GM23338 (cell line): Measurements from ENCODE around the gene OOEP. TPM values are rescaled to one million over a fixed set of nuclear protein-coding genes. Genes with fewer than 3 reads are reported as not detected.

Source experiments
- ATAC-seq: fragments of 200-7000 bp; cut with Tn5 transposase; 3 replicates; pipeline ENCODE4 v1.9.1; 2020
- DNase-seq: peaks from one replicate; pipeline ENCODE4 v3.0.0-alpha.2; 2015; ENCODE audit warnings: low spot score
- H2AFZ ChIP-seq: fragments of 200-600 bp; sonication (generic); 2 replicates; pipeline ENCODE4 v1.8.0; 2016; ENCODE audit warnings: antibody characterized with exemption, mild to moderate bottlenecking, moderate library complexity
- H3F3A ChIP-seq: fragments of 200-600 bp; sonication (generic); replicated peaks from 2 replicates; pipeline ENCODE4 v1.8.0; 2017; ENCODE audit warnings: antibody characterized with exemption, mixed run types, low read depth
- H3K27ac ChIP-seq: fragments of 200-600 bp; sonication (generic); 2 replicates; pipeline ENCODE4 v1.6.1; 2016; ENCODE audit warnings: low read depth
- H3K27me3 ChIP-seq: fragments of 200-600 bp; sonication (generic); 2 replicates; pipeline ENCODE4 v1.8.0; 2016; ENCODE audit warnings: mild to moderate bottlenecking, mixed run types, moderate library complexity; ENCODE audit not compliant: insufficient read depth
- H3K36me3 ChIP-seq: fragments of 200-600 bp; sonication (generic); 2 replicates; pipeline ENCODE4 v1.8.0; 2016; ENCODE audit warnings: mild to moderate bottlenecking; ENCODE audit not compliant: insufficient read depth
- H3K4me1 ChIP-seq: fragments of 200-600 bp; sonication (generic); 2 replicates; pipeline ENCODE4 v1.8.0; 2016; ENCODE audit warnings: mild to moderate bottlenecking, moderate library complexity; ENCODE audit not compliant: insufficient read depth
- H3K4me2 ChIP-seq: fragments of 200-600 bp; sonication (generic); 2 replicates; pipeline ENCODE4 v1.7.1; 2017; ENCODE audit warnings: mixed run types
- H3K4me3 ChIP-seq: fragments of 200-600 bp; sonication (generic); 2 replicates; pipeline ENCODE4 v1.6.1; 2016; ENCODE audit warnings: mixed run types
- H3K79me2 ChIP-seq: fragments of 200-600 bp; sonication (generic); replicated peaks from 2 replicates; pipeline ENCODE4 v1.8.0; 2017; ENCODE audit warnings: mild to moderate bottlenecking; ENCODE audit not compliant: insufficient read depth
- H3K9me2 ChIP-seq: fragments of 200-600 bp; sonication (generic); 2 replicates; pipeline ENCODE4 v1.8.0; 2017; ENCODE audit not compliant: insufficient read depth
- H4K20me1 ChIP-seq: fragments of 200-600 bp; sonication (generic); replicated peaks from 2 replicates; pipeline ENCODE4 v1.8.0; 2017; ENCODE audit warnings: mild to moderate bottlenecking; ENCODE audit not compliant: insufficient read depth
- H3K27ac Mint-ChIP-seq: 2 replicates; pipeline ENCODE4 v1.8.0; 2020; ENCODE audit warnings: inconsistent platforms, mild to moderate bottlenecking, moderate library complexity, mixed read lengths
- H3K27me3 Mint-ChIP-seq: 3 replicates; pipeline ENCODE4 v1.8.0; 2022; ENCODE audit warnings: low read depth, mild to moderate bottlenecking, moderate library complexity, mixed read lengths, inconsistent platforms; ENCODE audit not compliant: insufficient read depth, poor library complexity
- H3K36me3 Mint-ChIP-seq: 3 replicates; pipeline ENCODE4 v1.8.0; 2021; ENCODE audit warnings: low read depth, mild to moderate bottlenecking, inconsistent platforms, moderate library complexity, mixed read lengths
- H3K4me1 Mint-ChIP-seq: 3 replicates; pipeline ENCODE4 v1.8.0; 2020; ENCODE audit warnings: mild to moderate bottlenecking, inconsistent platforms, mixed read lengths
- H3K4me3 Mint-ChIP-seq: 3 replicates; pipeline ENCODE4 v1.8.0; 2021; ENCODE audit warnings: moderate library complexity, mild to moderate bottlenecking, inconsistent platforms, mixed read lengths
- H3K9me3 Mint-ChIP-seq: 3 replicates; pipeline ENCODE4 v1.8.0; 2020; ENCODE audit warnings: moderate library complexity, mild to moderate bottlenecking, inconsistent platforms, mixed read lengths
- CREB1 ChIP-seq: fragments of 250-450 bp; sonication (Bioruptor Pico); IDR thresholded peaks from 2 replicates; pipeline ENCODE4 v1.5.0; 2020; ENCODE audit warnings: low read depth, mild to moderate bottlenecking, moderate library complexity
- EZH2 ChIP-seq: fragments of 200-600 bp; sonication (generic); IDR thresholded peaks from one replicate; pipeline ENCODE4 v1.8.0; 2017; ENCODE audit warnings: antibody characterized with exemption, mild to moderate bottlenecking, low read depth; ENCODE audit not compliant: unreplicated experiment
- EZH2phosphoT487 ChIP-seq: fragments of 200-600 bp; sonication (generic); IDR thresholded peaks from one replicate; pipeline ENCODE4 v1.8.1; 2018; ENCODE audit warnings: antibody characterized with exemption; ENCODE audit not compliant: unreplicated experiment
- JUNB ChIP-seq: IDR thresholded peaks from one replicate; pipeline ENCODE4 v1.6.1; 2016; ENCODE audit warnings: antibody characterized with exemption; ENCODE audit not compliant: unreplicated experiment
- POLR2AphosphoS5 ChIP-seq: IDR thresholded peaks from 2 replicates; pipeline ENCODE4 v1.6.1; 2016; ENCODE audit warnings: antibody characterized with exemption, low read depth
- STAT1 ChIP-seq: IDR thresholded peaks from one replicate; pipeline ENCODE4 v1.6.1; 2016; ENCODE audit warnings: antibody characterized with exemption; ENCODE audit not compliant: unreplicated experiment
- ZNF114 ChIP-seq: fragments of 250-450 bp; sonication (Bioruptor Pico); IDR thresholded peaks from 2 replicates; pipeline ENCODE4 v1.5.0; 2020; ENCODE audit warnings: mild to moderate bottlenecking, moderate library complexity
- ZNF331 ChIP-seq: fragments of 250-450 bp; sonication (Bioruptor Pico); IDR thresholded peaks from 2 replicates; pipeline ENCODE4 v1.5.0; 2020; ENCODE audit warnings: low read depth, mild to moderate bottlenecking, moderate library complexity
- polyA plus RNA-seq: library from polyadenylated mRNA; unstranded; fragments of >200 nt; fragmentation: Nextera tagmentation; extraction: Ambion mirVana; gene quantifications from 2 replicates; pipeline ENCODE4 v1.2.1, GENCODE V29; 2016
- total RNA-seq: library from RNA; depleted of rRNA; stranded (reverse); fragments of >200 nt; shearing (Covaris generic); gene quantifications from 2 replicates; pipeline ENCODE4 v1.2.3, GENCODE V29; 2014
- TF ChIP-seq, protein P1 (sequence below): IDR thresholded peaks from 2 replicates; pipeline ENCODE4 v1.6.1; 2016; ENCODE audit warnings: antibody characterized with exemption
- TF ChIP-seq, protein P2 (sequence below): IDR thresholded peaks from one replicate; pipeline ENCODE4 v1.6.1; 2018; ENCODE audit warnings: antibody characterized with exemption; ENCODE audit not compliant: unreplicated experiment
- TF ChIP-seq, protein P3 (sequence below): fragments of 250-450 bp; sonication (Bioruptor Pico); IDR thresholded peaks from 2 replicates; pipeline ENCODE4 v1.5.0; 2020; ENCODE audit warnings: mild to moderate bottlenecking, moderate library complexity

The OOEP gene
- total and polyA plus RNA-seq, 2 experiments from 2014 or later = 0.73 TPM; not detected in 1

- no peaks in the 10 kb centered on the region for H3K9me2 ChIP-seq
- no peak overlapping the region for H3K4me3 ChIP-seq
- no peaks in the 10 kb centered on the region for H3F3A ChIP-seq
- Mint-ChIP-seq H3K27ac (no peak overlapping the region), H3K4me1 (0 out of 3 replicates have a peak, but pooled peaks cover 3% of the 10 kb centered on the region), H3K27me3 (no peaks in the 10 kb centered on the region), H3K36me3 (no peaks in the 10 kb centered on the region), H3K9me3 (no peaks in the 10 kb centered on the region), H3K4me3 (no peak overlapping the region)
- no peak for TF ChIP-seq CREB1 (CRISPR knock-in tag)
- TF ChIP-seq, protein P1, sequence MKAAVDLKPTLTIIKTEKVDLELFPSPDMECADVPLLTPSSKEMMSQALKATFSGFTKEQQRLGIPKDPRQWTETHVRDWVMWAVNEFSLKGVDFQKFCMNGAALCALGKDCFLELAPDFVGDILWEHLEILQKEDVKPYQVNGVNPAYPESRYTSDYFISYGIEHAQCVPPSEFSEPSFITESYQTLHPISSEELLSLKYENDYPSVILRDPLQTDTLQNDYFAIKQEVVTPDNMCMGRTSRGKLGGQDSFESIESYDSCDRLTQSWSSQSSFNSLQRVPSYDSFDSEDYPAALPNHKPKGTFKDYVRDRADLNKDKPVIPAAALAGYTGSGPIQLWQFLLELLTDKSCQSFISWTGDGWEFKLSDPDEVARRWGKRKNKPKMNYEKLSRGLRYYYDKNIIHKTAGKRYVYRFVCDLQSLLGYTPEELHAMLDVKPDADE = no peak
- TF ChIP-seq, protein P2, sequence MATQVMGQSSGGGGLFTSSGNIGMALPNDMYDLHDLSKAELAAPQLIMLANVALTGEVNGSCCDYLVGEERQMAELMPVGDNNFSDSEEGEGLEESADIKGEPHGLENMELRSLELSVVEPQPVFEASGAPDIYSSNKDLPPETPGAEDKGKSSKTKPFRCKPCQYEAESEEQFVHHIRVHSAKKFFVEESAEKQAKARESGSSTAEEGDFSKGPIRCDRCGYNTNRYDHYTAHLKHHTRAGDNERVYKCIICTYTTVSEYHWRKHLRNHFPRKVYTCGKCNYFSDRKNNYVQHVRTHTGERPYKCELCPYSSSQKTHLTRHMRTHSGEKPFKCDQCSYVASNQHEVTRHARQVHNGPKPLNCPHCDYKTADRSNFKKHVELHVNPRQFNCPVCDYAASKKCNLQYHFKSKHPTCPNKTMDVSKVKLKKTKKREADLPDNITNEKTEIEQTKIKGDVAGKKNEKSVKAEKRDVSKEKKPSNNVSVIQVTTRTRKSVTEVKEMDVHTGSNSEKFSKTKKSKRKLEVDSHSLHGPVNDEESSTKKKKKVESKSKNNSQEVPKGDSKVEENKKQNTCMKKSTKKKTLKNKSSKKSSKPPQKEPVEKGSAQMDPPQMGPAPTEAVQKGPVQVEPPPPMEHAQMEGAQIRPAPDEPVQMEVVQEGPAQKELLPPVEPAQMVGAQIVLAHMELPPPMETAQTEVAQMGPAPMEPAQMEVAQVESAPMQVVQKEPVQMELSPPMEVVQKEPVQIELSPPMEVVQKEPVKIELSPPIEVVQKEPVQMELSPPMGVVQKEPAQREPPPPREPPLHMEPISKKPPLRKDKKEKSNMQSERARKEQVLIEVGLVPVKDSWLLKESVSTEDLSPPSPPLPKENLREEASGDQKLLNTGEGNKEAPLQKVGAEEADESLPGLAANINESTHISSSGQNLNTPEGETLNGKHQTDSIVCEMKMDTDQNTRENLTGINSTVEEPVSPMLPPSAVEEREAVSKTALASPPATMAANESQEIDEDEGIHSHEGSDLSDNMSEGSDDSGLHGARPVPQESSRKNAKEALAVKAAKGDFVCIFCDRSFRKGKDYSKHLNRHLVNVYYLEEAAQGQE = no peak
- no peaks in the 10 kb centered on the region for H4K20me1 ChIP-seq
- H3K27ac ChIP-seq = no peak overlapping the region
- ATAC-seq (no peak), DNase-seq (no peak)
- no peaks in the 10 kb centered on the region for H3K27me3 ChIP-seq
- peak overlapping the region; percentile 48; the same call in 1 of the 2 replicates for H2AFZ ChIP-seq
- peaks cover 5% of the 10 kb centered on the region; the same call in 1 of the 2 replicates for H3K4me1 ChIP-seq
- H3K36me3 ChIP-seq = no peaks in the 10 kb centered on the region
- no peaks in the 10 kb centered on the region for H3K79me2 ChIP-seq
- H3K4me2 ChIP-seq = no peak overlapping the region
Observed at GRCh38 chr6:73328790-73329189, 40.9 kb downstream of the OOEP start.

GRCh38 chr6:73325656-73326055 lies 44.0 kb downstream of the OOEP start:
- Mint-ChIP-seq H3K27ac (no peak overlapping the region), H3K9me3 (peaks cover 4% of the 10 kb centered on the region; the same call in 2 of the 3 replicates)
- TF ChIP-seq POLR2AphosphoS5 (no peak), ZNF114 (CRISPR knock-in tag) (no peak), EZH2phosphoT487 (no peak), STAT1 (no peak), EZH2 (no peak), JUNB (no peak), ZNF331 (no peak)
- TF ChIP-seq, protein P3, sequence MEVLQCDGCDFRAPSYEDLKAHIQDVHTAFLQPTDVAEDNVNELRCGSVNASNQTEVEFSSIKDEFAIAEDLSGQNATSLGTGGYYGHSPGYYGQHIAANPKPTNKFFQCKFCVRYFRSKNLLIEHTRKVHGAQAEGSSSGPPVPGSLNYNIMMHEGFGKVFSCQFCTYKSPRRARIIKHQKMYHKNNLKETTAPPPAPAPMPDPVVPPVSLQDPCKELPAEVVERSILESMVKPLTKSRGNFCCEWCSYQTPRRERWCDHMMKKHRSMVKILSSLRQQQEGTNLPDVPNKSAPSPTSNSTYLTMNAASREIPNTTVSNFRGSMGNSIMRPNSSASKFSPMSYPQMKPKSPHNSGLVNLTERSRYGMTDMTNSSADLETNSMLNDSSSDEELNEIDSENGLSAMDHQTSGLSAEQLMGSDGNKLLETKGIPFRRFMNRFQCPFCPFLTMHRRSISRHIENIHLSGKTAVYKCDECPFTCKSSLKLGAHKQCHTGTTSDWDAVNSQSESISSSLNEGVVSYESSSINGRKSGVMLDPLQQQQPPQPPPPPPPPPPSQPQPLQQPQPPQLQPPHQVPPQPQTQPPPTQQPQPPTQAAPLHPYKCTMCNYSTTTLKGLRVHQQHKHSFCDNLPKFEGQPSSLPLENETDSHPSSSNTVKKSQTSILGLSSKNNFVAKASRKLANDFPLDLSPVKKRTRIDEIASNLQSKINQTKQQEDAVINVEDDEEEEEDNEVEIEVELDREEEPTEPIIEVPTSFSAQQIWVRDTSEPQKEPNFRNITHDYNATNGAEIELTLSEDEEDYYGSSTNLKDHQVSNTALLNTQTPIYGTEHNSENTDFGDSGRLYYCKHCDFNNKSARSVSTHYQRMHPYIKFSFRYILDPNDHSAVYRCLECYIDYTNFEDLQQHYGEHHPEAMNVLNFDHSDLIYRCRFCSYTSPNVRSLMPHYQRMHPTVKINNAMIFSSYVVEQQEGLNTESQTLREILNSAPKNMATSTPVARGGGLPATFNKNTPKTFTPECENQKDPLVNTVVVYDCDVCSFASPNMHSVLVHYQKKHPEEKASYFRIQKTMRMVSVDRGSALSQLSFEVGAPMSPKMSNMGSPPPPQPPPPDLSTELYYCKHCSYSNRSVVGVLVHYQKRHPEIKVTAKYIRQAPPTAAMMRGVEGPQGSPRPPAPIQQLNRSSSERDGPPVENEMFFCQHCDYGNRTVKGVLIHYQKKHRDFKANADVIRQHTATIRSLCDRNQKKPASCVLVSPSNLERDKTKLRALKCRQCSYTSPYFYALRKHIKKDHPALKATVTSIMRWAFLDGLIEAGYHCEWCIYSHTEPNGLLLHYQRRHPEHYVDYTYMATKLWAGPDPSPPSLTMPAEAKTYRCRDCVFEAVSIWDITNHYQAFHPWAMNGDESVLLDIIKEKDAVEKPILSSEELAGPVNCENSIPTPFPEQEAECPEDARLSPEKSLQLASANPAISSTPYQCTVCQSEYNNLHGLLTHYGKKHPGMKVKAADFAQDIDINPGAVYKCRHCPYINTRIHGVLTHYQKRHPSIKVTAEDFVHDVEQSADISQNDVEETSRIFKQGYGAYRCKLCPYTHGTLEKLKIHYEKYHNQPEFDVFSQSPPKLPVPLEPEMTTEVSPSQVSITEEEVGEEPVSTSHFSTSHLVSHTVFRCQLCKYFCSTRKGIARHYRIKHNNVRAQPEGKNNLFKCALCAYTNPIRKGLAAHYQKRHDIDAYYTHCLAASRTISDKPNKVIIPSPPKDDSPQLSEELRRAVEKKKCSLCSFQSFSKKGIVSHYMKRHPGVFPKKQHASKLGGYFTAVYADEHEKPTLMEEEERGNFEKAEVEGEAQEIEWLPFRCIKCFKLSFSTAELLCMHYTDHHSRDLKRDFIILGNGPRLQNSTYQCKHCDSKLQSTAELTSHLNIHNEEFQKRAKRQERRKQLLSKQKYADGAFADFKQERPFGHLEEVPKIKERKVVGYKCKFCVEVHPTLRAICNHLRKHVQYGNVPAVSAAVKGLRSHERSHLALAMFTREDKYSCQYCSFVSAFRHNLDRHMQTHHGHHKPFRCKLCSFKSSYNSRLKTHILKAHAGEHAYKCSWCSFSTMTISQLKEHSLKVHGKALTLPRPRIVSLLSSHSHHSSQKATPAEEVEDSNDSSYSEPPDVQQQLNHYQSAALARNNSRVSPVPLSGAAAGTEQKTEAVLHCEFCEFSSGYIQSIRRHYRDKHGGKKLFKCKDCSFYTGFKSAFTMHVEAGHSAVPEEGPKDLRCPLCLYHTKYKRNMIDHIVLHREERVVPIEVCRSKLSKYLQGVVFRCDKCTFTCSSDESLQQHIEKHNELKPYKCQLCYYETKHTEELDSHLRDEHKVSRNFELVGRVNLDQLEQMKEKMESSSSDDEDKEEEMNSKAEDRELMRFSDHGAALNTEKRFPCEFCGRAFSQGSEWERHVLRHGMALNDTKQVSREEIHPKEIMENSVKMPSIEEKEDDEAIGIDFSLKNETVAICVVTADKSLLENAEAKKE (CRISPR knock-in tag) = no peak

More at GRCh38 chr6:73325656-73326055, 44.0 kb downstream of the OOEP start:
- Histone ChIP-seq H3K9me2 (no peaks in the 10 kb centered on the region), H3F3A (no peaks in the 10 kb centered on the region), H3K4me1 (no peaks in the 10 kb centered on the region), H3K27ac (no peak overlapping the region), H3K79me2 (no peaks in the 10 kb centered on the region), H4K20me1 (no peaks in the 10 kb centered on the region), H3K4me3 (no peak overlapping the region), H3K27me3 (no peaks in the 10 kb centered on the region), H3K36me3 (no peaks in the 10 kb centered on the region), H2AFZ (no peak overlapping the region), H3K4me2 (no peak overlapping the region)
- no peak for DNase-seq
- no peak overlapping the region for H3K4me3 Mint-ChIP-seq
- H3K4me1 Mint-ChIP-seq = 0 out of 3 replicates have a peak, but pooled peaks cover 3% of the 10 kb centered on the region
- H3K36me3 Mint-ChIP-seq = peaks cover 2% of the 10 kb centered on the region; the same call in 2 of the 3 replicates
- peaks cover 3% of the 10 kb centered on the region for H3K27me3 Mint-ChIP-seq
- no peak for ATAC-seq
